ENCODE measurements around the gene ZFP90.

Gene ZFP90

GRCh38 chr16:68528686-68529379, 10.3 kb upstream of the ZFP90 start (continued):
- TF ChIP-seq ZBTB26 (tag by site-specific recombination; optimal IDR thresholded peaks at IDR 0.05) = peak; percentile 46
- TF ChIP-seq ZNF133 (tag by site-specific recombination; IDR thresholded peaks at IDR 0.05) = 0 out of 2 replicates have a peak, but pooled peaks have one; percentile 25
- peak; percentile 41; the same call in 1 of the 2 replicates for TF ChIP-seq ZNF2 (tag by site-specific recombination; IDR thresholded peaks at IDR 0.05)
- no peak for TF ChIP-seq ZNF146 (tag by site-specific recombination; IDR thresholded peaks at IDR 0.05)
- 0 out of 2 replicates have a peak, but pooled peaks have one; percentile 18 for TF ChIP-seq KLF8 (tag by site-specific recombination; IDR thresholded peaks at IDR 0.05)
- no peak for TF ChIP-seq ZBTB11 (tag by site-specific recombination; conservative IDR thresholded peaks at IDR 0.05; ENCODE audit: low read depth)
- peak; percentile 34; the same call in 1 of the 2 replicates for TF ChIP-seq SP7 (tag by site-specific recombination; IDR thresholded peaks at IDR 0.05)
- TF ChIP-seq SCRT2 (tag by site-specific recombination; IDR thresholded peaks at IDR 0.05) = peak; percentile 27; the same call in 1 of the 2 replicates
- TF ChIP-seq ZNF692 (tag by site-specific recombination; IDR thresholded peaks at IDR 0.05) = no peak
- 0 out of 2 replicates have a peak, but pooled peaks have one; percentile 43 for TF ChIP-seq KLF16 (tag by site-specific recombination; IDR thresholded peaks at IDR 0.05)
- TF ChIP-seq KLF9 (tag by site-specific recombination; IDR thresholded peaks at IDR 0.05; ENCODE audit: low read depth) = peak; percentile 73
- TF ChIP-seq EGR2 (tag by site-specific recombination; IDR thresholded peaks at IDR 0.05; ENCODE audit: low read depth) = no peak
- TF ChIP-seq ZNF571 (tag by site-specific recombination; IDR thresholded peaks at IDR 0.05) = no peak
- TF ChIP-seq ZBTB6 (tag by site-specific recombination; IDR thresholded peaks at IDR 0.05) = no peak
- TF ChIP-seq ZNF580 (tag by site-specific recombination; IDR thresholded peaks at IDR 0.05) = 0 out of 2 replicates have a peak, but pooled peaks have one; percentile 15
- no peak for TF ChIP-seq ZBTB17 (tag by site-specific recombination; IDR thresholded peaks at IDR 0.05)

- TF ChIP-seq ZBTB48 (tag by site-specific recombination; IDR thresholded peaks at IDR 0.05) (no peak), ZNF112 (tag by site-specific recombination; IDR thresholded peaks at IDR 0.05) (no peak), ZNF843 (tag by site-specific recombination; IDR thresholded peaks at IDR 0.05) (no peak), ZBTB21 (tag by site-specific recombination; IDR thresholded peaks at IDR 0.05) (no peak), ZNF670 (tag by site-specific recombination; IDR thresholded peaks at IDR 0.05; ENCODE audit: low read depth) (no peak), ZSCAN16 (tag by site-specific recombination; IDR thresholded peaks at IDR 0.05) (0 out of 2 replicates have a peak, but pooled peaks have one; percentile 11)
- Histone ChIP-seq H3K4me1 (ENCODE audit: control insufficient read depth, insufficient read depth, low read length) (no peaks in the 10 kb centered on the region), H3K4me3 (ENCODE audit: low read depth, low read length) (peak overlapping the region; percentile 61), H3K27ac (ENCODE audit: extremely low read depth, low read depth, low read length) (no peak overlapping the region), H3K9me3 (ENCODE audit: control insufficient read depth, insufficient read depth, low read depth, low read length) (no peaks in the 10 kb centered on the region), H3K36me3 (ENCODE audit: control insufficient read depth in 2 of 2, insufficient read depth in 1 of 2, low read length in 2 of 2) (no peaks in the 10 kb centered on the region)
- CTCF ChIA-PET = interaction anchor here (1.0 to 2.8 kb wide), 11 partner anchors 9 to 583 kb away, joined by 3 to 18 read pairs (median 5); partner anchors contain the start of gene HAS3
- POLR2A ChIA-PET = interaction anchor here (0.6 to 1.4 kb wide), 3 partner anchors 9 to 592 kb away, joined by 3 to 6 read pairs (median 4); no protein-coding TSS in a partner anchor
Measured at GRCh38 chr16:68529608-68529930, 9.5 kb upstream of the ZFP90 start.

All from HEK293 (cell line).